Subcutaneous adipose tissue (tissue), 4 donors: Measurements from ENCODE around the gene PAGE3. TPM values are rescaled to one million over a fixed set of nuclear protein-coding genes. Genes with fewer than 3 reads are reported as not detected.

Experiments used
- CTCF ChIP-seq: fragments of 450-650 bp; IDR thresholded peaks from one replicate; pipeline ENCODE4 v1.5.1; 2016; ENCODE audit warnings: low read depth, mild to moderate bottlenecking, control low read depth, antibody characterized with exemption, moderate library complexity
- total RNA-seq, 4 donors: library from RNA; depleted of rRNA; stranded (reverse); fragments of >200 nt; gene quantifications; one replicate each; pipeline ENCODE4 v1.1.0, GENCODE V29; 2016

Gene PAGE3
- total RNA-seq, 4 donors from 2014 or later: not detected

GRCh38 chrX:55220119-55220794 is 44.5 kb downstream of the PAGE3 start, which contains the start of gene PAGE5:
TSS of gene PAGE5 (plus strand) at chrX:55220346. CDS start at chrX:55221383, 1,037 bp downstream.
- TF ChIP-seq CTCF: no peak

- no peak for TF ChIP-seq CTCF
These were observed 51.3 kb downstream of the PAGE3 start for GRCh38 chrX:55213381-55213780.

- no peak for TF ChIP-seq CTCF
These were observed 53.6 kb downstream of the PAGE3 start for GRCh38 chrX:55210931-55211677.

Other genes with a start within 250 kb of the PAGE3 start
- 1 to 10 TPM in 2 of 4 donors, not detected in 2; 2.6 to 3.5 TPM for gene ALAS2, start 233.9 kb downstream of the PAGE3 start, total RNA-seq
- gene PAGE2B, start 189.9 kb downstream of the PAGE3 start, total RNA-seq: not detected
- gene PAGE2, start 175.9 kb downstream of the PAGE3 start, total RNA-seq: not detected
- gene PAGE5, start 44.6 kb downstream of the PAGE3 start, total RNA-seq: not detected
- 10 to 100 TPM; 19.6 to 26.3 (median 24.7) TPM for gene MAGEH1, start 187.2 kb upstream of the PAGE3 start, total RNA-seq
- gene USP51, start 224.9 kb upstream of the PAGE3 start, total RNA-seq: 1 to 10 TPM in 3 of 4 donors, under 1 TPM in 1; 0.94 to 3.1 (median 2.3) TPM